ENCODE results near the gene ADRA2A. TPM values are rescaled to one million over a fixed set of nuclear protein-coding genes. Genes with fewer than 3 reads are reported as not detected.

ADRA2A gene
- total RNA-seq, 1 donor from 2014 or later = 13.6 TPM

DNA sequence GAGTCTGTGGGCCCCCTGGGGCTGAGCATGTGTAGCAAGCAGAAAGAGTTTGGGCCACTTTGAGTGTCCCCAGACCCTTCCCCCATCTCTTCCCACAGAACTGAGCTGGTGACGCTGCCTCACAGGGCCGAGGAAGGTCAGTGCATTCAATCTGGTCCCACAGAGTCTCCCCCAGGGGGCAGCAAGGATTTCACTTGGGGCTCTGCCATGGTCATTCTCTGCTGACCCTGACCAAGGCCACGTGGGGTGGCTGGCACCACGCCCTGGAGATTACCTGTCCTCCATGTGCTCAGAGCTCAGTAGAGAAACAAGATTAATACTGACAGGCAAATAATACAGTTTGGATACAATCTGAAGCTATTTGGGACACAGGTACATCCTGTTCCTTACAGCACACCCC, 30.2 kb downstream of the ADRA2A start:
- Mint-ChIP-seq H3K27me3 (peaks cover 15% of the 10 kb centered on the region), H3K27ac (no peak overlapping the region), H3K9me3 (ENCODE audit: low read depth) (no peaks in the 10 kb centered on the region), H3K4me1 (ENCODE audit: low read depth) (peaks cover 27% of the 10 kb centered on the region), H3K4me3 (ENCODE audit: low read depth) (no peak overlapping the region), H3K36me3 (ENCODE audit: insufficient read depth) (peaks cover 2% of the 10 kb centered on the region)
- no peak for DNase-seq (ENCODE audit: low spot score, unreplicated experiment)
- TF ChIP-seq CTCF (IDR thresholded peaks at IDR 0.05; ENCODE audit: unreplicated experiment) = no peak

- DNase-seq (ENCODE audit: low spot score, unreplicated experiment) = no peak
- Mint-ChIP-seq H3K36me3 (ENCODE audit: insufficient read depth) (peaks cover 2% of the 10 kb centered on the region), H3K27ac (no peak overlapping the region), H3K4me3 (ENCODE audit: low read depth) (no peak overlapping the region), H3K9me3 (ENCODE audit: low read depth) (no peaks in the 10 kb centered on the region), H3K27me3 (peaks cover 15% of the 10 kb centered on the region), H3K4me1 (ENCODE audit: low read depth) (peaks cover 26% of the 10 kb centered on the region)
- TF ChIP-seq CTCF (IDR thresholded peaks at IDR 0.05; ENCODE audit: unreplicated experiment) = no peak
Observed at GRCh38 chr10:111107846-111108245, 31.0 kb downstream of the ADRA2A start.

DNA sequence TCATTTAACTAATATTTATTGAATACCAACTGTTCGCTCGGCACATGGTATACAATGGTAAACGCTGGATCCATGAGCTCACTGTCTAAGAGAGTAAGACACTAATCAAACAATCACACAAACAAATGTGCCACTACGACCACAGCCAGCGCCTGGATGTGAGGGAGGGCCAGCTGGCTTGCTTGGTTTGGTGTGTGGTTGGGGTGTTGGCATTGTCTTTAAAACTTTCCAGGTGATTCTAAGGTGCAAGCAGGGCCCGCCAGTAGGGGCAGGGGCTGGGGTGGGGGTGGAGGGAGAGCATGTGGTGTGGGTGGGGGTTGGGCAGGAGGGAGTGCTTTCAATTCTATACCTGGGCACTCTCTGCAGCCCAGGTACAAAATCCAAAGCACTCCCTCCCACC, 31.6 kb downstream of the ADRA2A start:
- Mint-ChIP-seq H3K4me3 (ENCODE audit: low read depth) (no peak overlapping the region), H3K27me3 (peaks cover 15% of the 10 kb centered on the region), H3K36me3 (ENCODE audit: insufficient read depth) (peaks cover 2% of the 10 kb centered on the region), H3K9me3 (ENCODE audit: low read depth) (no peaks in the 10 kb centered on the region), H3K27ac (no peak overlapping the region), H3K4me1 (ENCODE audit: low read depth) (peaks cover 20% of the 10 kb centered on the region)
- no peak for DNase-seq (ENCODE audit: low spot score, unreplicated experiment)
- TF ChIP-seq CTCF (IDR thresholded peaks at IDR 0.05; ENCODE audit: unreplicated experiment) = no peak

DNA sequence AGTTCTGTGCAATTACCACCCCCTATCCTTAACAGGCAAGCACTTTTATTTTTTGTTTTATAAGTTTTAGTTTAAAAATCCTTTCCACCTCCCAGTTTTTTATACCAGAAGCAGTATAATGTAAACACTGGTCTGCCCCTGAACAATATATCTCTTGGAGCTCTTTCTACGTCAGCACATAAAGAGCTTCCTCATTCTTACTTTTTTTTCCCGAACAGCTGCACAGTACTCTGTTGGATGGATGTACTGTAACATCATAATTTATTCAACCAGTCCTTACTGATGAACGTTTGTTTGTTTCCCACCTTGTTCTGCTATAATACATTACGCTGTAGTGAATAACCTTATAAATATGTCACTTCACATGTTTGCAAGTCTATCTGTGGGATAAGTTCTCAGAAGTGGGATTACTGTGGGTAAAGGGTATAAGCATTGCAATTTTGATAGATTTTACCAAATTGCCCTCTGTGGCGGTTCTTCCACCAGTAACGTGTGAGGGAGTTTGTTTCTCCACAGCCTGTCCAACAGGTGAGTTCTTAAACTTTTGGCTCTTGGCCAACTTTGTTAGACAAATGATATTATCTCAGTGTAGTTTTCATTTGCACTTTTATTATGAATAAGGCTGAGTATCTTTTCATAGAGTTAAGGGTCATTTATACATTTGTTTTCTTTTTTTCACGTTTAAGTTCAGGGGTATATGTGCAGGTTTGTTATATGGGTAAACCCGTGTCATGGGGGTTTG, 32.8 kb downstream of the ADRA2A start:
- H3K27ac Mint-ChIP-seq = no peak overlapping the region
- H3K9me3 Mint-ChIP-seq (ENCODE audit: low read depth) = no peaks in the 10 kb centered on the region
- H3K36me3 Mint-ChIP-seq (ENCODE audit: insufficient read depth) = peaks cover under 1% of the 10 kb centered on the region
- no peak for TF ChIP-seq CTCF (IDR thresholded peaks at IDR 0.05; ENCODE audit: unreplicated experiment)
- peaks cover 25% of the 10 kb centered on the region for H3K27me3 Mint-ChIP-seq
- no peak for DNase-seq (ENCODE audit: low spot score, unreplicated experiment)
- H3K4me1 Mint-ChIP-seq (ENCODE audit: low read depth) = peaks cover 10% of the 10 kb centered on the region
- no peak overlapping the region for H3K4me3 Mint-ChIP-seq (ENCODE audit: low read depth)

DNA sequence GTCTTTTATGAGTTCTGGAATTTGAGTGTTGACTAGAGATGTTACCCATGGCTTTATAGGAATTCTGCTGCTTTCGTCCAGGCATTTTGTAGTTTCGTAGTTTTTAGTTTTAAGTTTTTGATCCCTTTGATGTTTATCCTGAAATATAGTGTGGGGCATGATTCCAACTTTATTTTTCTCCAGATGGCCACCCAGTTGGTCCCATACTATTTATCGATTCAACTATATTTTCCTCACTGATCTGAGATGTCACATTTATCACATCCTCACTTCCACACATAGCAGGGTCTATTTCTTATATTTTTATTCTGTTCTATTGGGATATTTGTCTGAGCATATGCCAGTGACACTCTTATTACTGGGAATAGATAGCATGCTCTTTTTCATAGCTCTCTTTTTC, 33.9 kb downstream of the ADRA2A start:
- Mint-ChIP-seq H3K27ac (no peak overlapping the region), H3K4me3 (ENCODE audit: low read depth) (no peak overlapping the region), H3K27me3 (peaks cover 23% of the 10 kb centered on the region), H3K36me3 (ENCODE audit: insufficient read depth) (no peaks in the 10 kb centered on the region), H3K4me1 (ENCODE audit: low read depth) (peaks cover 8% of the 10 kb centered on the region), H3K9me3 (ENCODE audit: low read depth) (no peaks in the 10 kb centered on the region)
- TF ChIP-seq CTCF (IDR thresholded peaks at IDR 0.05; ENCODE audit: unreplicated experiment) = no peak
- DNase-seq (ENCODE audit: low spot score, unreplicated experiment) = no peak

All from progenitor cell of endocrine pancreas (in vitro differentiated cells).